GM21619 (cell line): ENCODE results near the gene PTTG1.
"Not testable (repeated sequence)": the region's sequence is repeated elsewhere in the genome, so short reads cannot be mapped to it uniquely, and the experiment has no call there.

Source experiments
- ATAC-seq: cut with Tn5 transposase; IDR thresholded peaks from one replicate; pipeline ENCODE4 v1.9.1; 2021; ENCODE audit not compliant: unreplicated experiment

The PTTG1 gene

GRCh38 chr5:160420331-160420610 is 1.4 kb upstream of the PTTG1 start:
- no peak for ATAC-seq

- no peak for ATAC-seq
Observed at GRCh38 chr5:160423099-160423498, 1.4 kb downstream of the PTTG1 start.

GRCh38 chr5:160427607-160428006 is 6.0 kb downstream of the PTTG1 start:
- ATAC-seq = no peak

GRCh38 chr5:160432196-160432595 is 10.5 kb downstream of the PTTG1 start:
- ATAC-seq = peak; percentile 16

GRCh38 chr5:160432787-160433186 is 11.1 kb downstream of the PTTG1 start:
- ATAC-seq = no peak

GRCh38 chr5:160434022-160434531 is 12.4 kb downstream of the PTTG1 start:
- ATAC-seq = peak; percentile 76

GRCh38 chr5:160435532-160435931 is 13.9 kb downstream of the PTTG1 start:
- ATAC-seq = no peak

- ATAC-seq = no peak
Observed at GRCh38 chr5:160436017-160436416, 14.4 kb downstream of the PTTG1 start.

- not testable (repeated sequence) for ATAC-seq
Observed at GRCh38 chr5:160436661-160437060, 15.0 kb downstream of the PTTG1 start.

GRCh38 chr5:160437271-160437670 is 15.6 kb downstream of the PTTG1 start:
- no peak for ATAC-seq

GRCh38 chr5:160438316-160439204 is 16.9 kb downstream of the PTTG1 start:
- ATAC-seq = peak; percentile 27

GRCh38 chr5:160439205-160439600 is 17.5 kb downstream of the PTTG1 start:
- peak; percentile 52 for ATAC-seq

GRCh38 chr5:160441311-160441781 is 19.7 kb downstream of the PTTG1 start:
- ATAC-seq = peak; percentile 30

- peak; percentile 15 for ATAC-seq
Observed at GRCh38 chr5:160442824-160443431, 21.3 kb downstream of the PTTG1 start.

GRCh38 chr5:160444407-160444806 is 22.8 kb downstream of the PTTG1 start:
- ATAC-seq = no peak

GRCh38 chr5:160445132-160445531 is 23.5 kb downstream of the PTTG1 start:
- ATAC-seq = no peak

- no peak for ATAC-seq
Observed at GRCh38 chr5:160445751-160446150, 24.1 kb downstream of the PTTG1 start.

GRCh38 chr5:160448886-160449285 is 27.2 kb downstream of the PTTG1 start:
- ATAC-seq = no peak

- ATAC-seq = no peak
Observed at GRCh38 chr5:160449458-160449857, 27.8 kb downstream of the PTTG1 start.

- ATAC-seq = peak; percentile 52
Observed at GRCh38 chr5:160450164-160450932, 28.7 kb downstream of the PTTG1 start.

GRCh38 chr5:160451281-160451680 is 29.6 kb downstream of the PTTG1 start:
- no peak for ATAC-seq
